HFF-Myc (cell line): ENCODE results near the gene MIPEP.
"Not testable (repeated sequence)": the region's sequence is repeated elsewhere in the genome, so short reads cannot be mapped to it uniquely, and the experiment has no call there.

Source experiments
- DNase-seq: peaks from one replicate; pipeline ENCODE4 v3.0.0-alpha.2; 2011; ENCODE audit warnings: low read depth; ENCODE audit errors: extremely low read depth
- H3K4me3 ChIP-seq: replicated peaks from 2 replicates; pipeline ENCODE4 v1.5.1; 2011; ENCODE audit warnings: low read depth, mild to moderate bottlenecking, control low read depth, low read length
- TF ChIP-seq, protein P1 (sequence below): IDR thresholded peaks from 2 replicates; pipeline ENCODE4 v1.5.1; 2012; ENCODE audit warnings: mild to moderate bottlenecking, low read depth, low read length, control low read depth; ENCODE audit errors: missing control alignments

The MIPEP gene

DNA sequence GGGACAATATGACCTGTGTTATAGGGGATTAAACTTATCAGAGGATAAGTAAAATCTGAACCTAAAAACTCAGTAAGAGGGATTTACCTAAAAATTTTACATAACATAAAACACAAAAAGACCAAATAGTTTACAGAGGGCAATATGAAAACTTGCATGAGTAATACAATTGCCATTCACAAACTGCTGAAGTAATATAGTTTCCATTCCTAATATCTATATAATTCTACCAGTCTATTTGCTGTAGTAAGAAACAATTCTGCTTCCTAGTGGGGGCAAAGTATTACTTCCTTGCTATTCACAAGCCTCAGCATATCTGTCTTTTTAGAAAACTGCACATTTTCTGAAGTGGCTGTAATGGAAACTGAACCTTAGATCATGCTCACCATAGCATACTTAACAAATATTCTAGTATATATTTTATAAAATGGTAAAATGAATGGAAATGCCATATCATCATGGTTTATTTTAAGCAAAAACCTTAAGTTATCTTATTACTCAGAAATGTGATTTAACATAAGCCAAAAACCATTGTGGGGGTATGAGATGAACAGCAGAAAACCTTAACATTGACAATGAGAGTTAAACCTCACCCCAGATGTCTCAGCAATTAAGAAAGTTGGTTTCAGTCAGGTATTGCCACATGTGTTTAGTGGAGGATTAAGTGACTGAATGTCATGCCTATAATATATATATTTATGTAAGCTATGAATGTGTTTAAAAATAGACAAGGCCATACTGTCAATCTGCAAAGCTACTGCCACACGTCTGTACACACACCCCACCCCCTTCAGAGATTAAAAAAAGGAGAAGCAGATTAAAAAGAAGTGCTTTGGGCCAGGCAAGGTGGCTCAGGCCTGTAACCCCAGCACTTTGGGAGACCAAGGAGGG, 136.8 kb downstream of the MIPEP start:
- TF ChIP-seq, protein P1, sequence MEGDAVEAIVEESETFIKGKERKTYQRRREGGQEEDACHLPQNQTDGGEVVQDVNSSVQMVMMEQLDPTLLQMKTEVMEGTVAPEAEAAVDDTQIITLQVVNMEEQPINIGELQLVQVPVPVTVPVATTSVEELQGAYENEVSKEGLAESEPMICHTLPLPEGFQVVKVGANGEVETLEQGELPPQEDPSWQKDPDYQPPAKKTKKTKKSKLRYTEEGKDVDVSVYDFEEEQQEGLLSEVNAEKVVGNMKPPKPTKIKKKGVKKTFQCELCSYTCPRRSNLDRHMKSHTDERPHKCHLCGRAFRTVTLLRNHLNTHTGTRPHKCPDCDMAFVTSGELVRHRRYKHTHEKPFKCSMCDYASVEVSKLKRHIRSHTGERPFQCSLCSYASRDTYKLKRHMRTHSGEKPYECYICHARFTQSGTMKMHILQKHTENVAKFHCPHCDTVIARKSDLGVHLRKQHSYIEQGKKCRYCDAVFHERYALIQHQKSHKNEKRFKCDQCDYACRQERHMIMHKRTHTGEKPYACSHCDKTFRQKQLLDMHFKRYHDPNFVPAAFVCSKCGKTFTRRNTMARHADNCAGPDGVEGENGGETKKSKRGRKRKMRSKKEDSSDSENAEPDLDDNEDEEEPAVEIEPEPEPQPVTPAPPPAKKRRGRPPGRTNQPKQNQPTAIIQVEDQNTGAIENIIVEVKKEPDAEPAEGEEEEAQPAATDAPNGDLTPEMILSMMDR: no peak
- no peak overlapping the region for H3K4me3 ChIP-seq
- no peak for DNase-seq

DNA sequence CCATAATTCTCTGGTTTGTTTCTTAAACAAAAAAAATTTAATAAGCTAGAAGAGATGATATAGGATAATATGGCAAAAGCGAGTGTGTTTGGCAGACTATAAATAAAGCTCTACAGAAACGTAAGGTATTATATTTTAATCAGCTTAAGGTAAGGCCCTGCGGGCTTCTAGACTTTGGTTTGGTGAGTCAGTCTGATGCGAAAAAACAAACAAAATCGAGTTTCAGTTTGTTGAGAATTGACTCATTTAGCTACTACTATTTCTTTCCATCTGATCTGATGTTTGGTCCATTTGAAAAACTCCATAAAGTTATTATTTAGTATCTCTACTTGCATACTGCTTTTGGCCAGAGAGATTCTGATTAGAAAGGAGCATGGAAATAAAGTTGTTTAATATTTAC, 138.0 kb downstream of the MIPEP start:
- no peak for DNase-seq
- TF ChIP-seq, protein P1: no peak
- no peak overlapping the region for H3K4me3 ChIP-seq

DNA sequence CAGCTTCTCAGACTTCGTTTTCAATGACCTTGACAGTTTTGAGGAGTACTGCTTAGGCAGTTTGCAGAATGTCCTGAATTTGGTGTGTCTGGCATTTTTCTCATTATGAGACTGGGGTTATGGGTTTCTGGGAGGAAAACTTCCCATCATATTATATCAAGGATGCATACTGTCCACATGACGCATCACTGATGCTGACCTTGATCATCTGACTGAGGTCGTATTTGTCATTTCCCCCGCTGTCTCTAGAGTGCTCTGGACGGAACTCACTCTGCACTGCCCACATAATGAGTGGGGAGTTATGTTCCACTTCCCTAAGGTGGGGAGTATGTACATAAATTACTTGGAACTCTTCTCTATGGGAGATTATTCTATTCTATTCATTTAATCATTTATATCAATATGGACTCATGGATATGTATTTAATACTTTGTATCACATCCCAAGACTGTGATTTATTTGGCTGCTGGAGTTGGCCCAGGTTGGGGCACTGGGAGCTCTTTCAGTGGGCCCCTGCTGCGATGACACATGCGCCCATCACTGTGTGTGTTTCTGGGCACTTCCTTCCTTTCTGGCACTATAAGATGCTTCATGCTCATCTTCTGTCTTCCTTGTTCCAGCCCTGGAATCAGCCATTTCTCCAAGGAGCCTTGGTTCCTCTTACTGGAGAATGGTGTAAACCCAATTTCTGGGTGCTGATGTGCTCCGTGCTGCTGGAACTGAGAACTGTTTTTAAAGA, 138.6 kb downstream of the MIPEP start:
- no peak overlapping the region for H3K4me3 ChIP-seq
- no peak for DNase-seq
- TF ChIP-seq, protein P1: no peak

DNA sequence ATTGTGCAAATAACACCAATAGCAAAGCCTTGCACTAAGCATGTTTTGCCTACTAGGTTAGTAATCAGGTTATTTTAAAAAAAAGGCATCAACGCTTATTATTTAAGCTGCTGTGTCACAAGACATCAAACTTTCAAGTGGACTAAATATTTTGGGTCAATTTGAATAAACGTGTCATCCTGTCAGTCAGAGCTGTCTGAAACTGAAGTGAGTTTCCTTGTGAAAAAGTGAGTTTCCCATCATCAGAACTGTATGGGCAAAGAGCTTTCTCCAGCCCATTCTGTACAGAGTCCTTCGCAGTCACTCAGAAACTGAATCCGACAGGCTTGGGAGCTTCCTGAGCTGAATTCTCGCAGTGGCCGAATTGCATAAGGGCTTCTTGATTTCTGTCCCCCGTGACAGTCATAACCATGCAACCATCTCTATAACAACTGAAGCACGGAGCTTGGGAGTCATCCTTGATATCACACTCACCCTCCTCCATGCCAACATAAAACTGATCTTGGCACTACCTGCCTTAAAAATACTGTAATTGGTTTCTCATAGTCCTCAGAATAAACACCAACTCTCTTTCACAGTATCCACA, 139.8 kb downstream of the MIPEP start:
- DNase-seq: no peak
- no peak overlapping the region for H3K4me3 ChIP-seq
- TF ChIP-seq, protein P1: no peak

DNA sequence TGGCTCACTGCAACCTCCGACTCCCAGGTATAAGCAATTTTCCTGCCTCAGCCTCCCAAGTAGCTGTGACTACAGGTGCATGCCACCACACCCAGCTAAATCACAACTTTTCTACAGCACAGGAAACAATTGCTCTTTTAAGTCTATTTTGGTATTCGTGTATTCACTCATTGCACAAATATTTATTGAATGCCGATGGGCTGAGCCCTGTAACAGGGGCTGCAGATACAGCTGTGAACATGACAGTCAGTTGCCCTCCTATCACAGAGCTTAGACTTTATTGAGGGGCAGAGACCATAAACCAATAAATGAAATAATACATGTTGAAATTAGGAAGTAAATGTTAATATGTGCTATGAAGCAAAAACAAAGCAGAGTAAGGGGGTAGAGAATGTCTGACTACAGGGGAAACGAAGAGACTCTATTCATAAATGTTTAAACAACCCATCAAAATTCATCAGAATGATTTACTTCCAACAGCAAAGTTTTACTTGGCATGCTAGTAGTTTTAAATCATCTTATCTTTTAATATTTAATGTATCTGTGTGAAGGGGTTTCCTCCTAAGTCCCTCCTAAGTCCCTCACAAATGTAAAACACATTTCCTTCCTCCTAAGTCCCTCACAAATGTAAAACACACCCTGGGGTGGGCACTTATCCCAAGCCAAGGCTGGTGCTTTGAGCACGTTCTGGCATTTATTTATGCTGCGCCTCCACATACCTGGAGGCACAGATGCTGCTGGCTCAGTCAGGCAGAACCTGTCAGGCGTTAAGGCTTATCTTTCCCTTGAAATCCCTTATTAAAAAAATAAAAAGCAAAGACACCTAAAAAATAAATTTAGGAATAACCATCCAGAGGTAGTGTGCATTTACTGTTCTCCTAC, 140.8 kb downstream of the MIPEP start:
- no peak overlapping the region for H3K4me3 ChIP-seq
- DNase-seq: no peak
- TF ChIP-seq, protein P1: no peak

DNA sequence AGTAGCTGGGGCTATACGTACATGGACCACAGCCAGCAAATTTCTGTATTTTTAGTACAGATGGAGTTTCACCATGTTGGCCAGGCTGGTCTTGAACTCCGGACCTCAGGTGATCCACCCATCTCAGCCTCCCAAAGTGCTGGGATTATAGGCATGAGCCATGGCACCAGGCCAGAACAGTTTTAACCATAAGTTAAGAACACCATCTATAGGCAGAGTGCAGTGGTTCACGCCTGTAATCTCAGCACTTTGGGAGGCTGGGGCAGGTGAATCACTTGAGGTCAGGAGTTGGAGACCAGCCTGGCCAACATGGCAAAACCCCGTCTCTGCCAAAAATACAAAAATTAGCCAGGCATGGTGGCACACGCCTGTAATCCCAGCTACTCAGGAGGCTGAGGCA, 143.1 kb downstream of the MIPEP start:
- DNase-seq, H3K4me3 ChIP-seq: not testable (repeated sequence)
